Lung (tissue), 12 donors: ENCODE data around the gene CDR2. TPM values are rescaled to one million over a fixed set of nuclear protein-coding genes. Genes with fewer than 3 reads are reported as not detected.
A peak's percentile ranks its signal among the peaks of the same experiment; 100 is the strongest.
"Not testable (repeated sequence)": the region's sequence is repeated elsewhere in the genome, so short reads cannot be mapped to it uniquely, and the experiment has no call there.

Experiments used
- ATAC-seq: fragments of 200-7000 bp; cut with Tn5 transposase; one replicate; pipeline ENCODE4 v1.9.1; 2020; ENCODE audit warnings: moderate number of reproducible peaks; ENCODE audit not compliant: insufficient read depth, low FRiP score
- DNase-seq, 3 donors: peaks; one replicate each; pipeline ENCODE4 v3.0.0-alpha.2; 2013 to 2017
- H3K27ac ChIP-seq, 2 donors: one replicate each; pipeline ENCODE4 v1.5.1; 2013; ENCODE audit warnings: mild to moderate bottlenecking in 2 of 2, moderate library complexity in 2 of 2, control low read depth in 1 of 2, inconsistent platforms in 1 of 2, low read depth in 1 of 2, low read length in 1 of 2
- H3K27me3 ChIP-seq, 3 donors: one replicate each; pipeline ENCODE4 v1.5.1; 2013; ENCODE audit warnings: low read length in 2 of 3; ENCODE audit not compliant: control insufficient read depth in 3 of 3, insufficient read depth in 3 of 3
- H3K36me3 ChIP-seq, 4 donors: one replicate each; pipeline ENCODE4 v1.5.1; 2013; ENCODE audit warnings: low read length in 4 of 4, mild to moderate bottlenecking in 1 of 4, moderate library complexity in 1 of 4; ENCODE audit not compliant: control insufficient read depth in 4 of 4, insufficient read depth in 4 of 4
- H3K4me1 ChIP-seq, 5 donors: one replicate each; pipeline ENCODE4 v1.5.1; 2013; ENCODE audit warnings: low read length in 5 of 5, mild to moderate bottlenecking in 2 of 5, moderate library complexity in 1 of 5; ENCODE audit not compliant: control insufficient read depth in 5 of 5, insufficient read depth in 5 of 5
- H3K4me3 ChIP-seq: one replicate; pipeline ENCODE4 v1.5.1; 2013; ENCODE audit warnings: mild to moderate bottlenecking, control low read depth, moderate library complexity
- H3K9ac ChIP-seq, 2 donors: one replicate each; pipeline ENCODE4 v1.5.1; 2013; ENCODE audit warnings: low read length in 2 of 2, control low read depth in 1 of 2; ENCODE audit not compliant: insufficient read depth in 1 of 2
- H3K9me3 ChIP-seq, 4 donors: one replicate each; pipeline ENCODE4 v1.5.1; 2013; ENCODE audit warnings: low read length in 3 of 4, mild to moderate bottlenecking in 1 of 4, moderate library complexity in 1 of 4; ENCODE audit not compliant: control insufficient read depth in 4 of 4, insufficient read depth in 3 of 4
- CTCF ChIP-seq: IDR thresholded peaks from 2 replicates; pipeline ENCODE4 v1.5.1; 2012; ENCODE audit warnings: mild to moderate bottlenecking; ENCODE audit errors: control extremely low read depth, extremely low read depth
- WGBS, 2 donors: extraction: QIAGEN DNeasy Blood & Tissue Kit; methylation state at CpG; one replicate each; pipeline ENCODE4 v1.1.7; 2013; 5-methylcytosine and 5-hydroxymethylcytosine counted together
- polyA plus RNA-seq, 2 donors: library from polyadenylated mRNA; stranded (reverse); fragments of 200-250 nt; gene quantifications; one replicate each; pipeline ENCODE4 v1.2.1, GENCODE V29; 2013
- total RNA-seq, 2 donors: library from RNA; depleted of rRNA in 1 of 2; stranded (reverse); fragments of >200 nt in 1 of 2; gene quantifications; one replicate each; pipeline ENCODE4 v1.2.1, GENCODE V29; 2014 to 2021
- donor health status: control.
- donor health status: control.
- donor health status: Bipolar disorder and iron deficiency.
- donor health status: healthy.
- donor health status: DM: yes; HTN: yes; CAD: no.

The CDR2 gene
- total and polyA plus RNA-seq, 4 donors = 11.3 to 27.0 (median 14.0) TPM

- Histone ChIP-seq H3K4me1 (peaks cover 0 to 42% (median 10%) of the 10 kb centered on the region in 5 donors), H3K27me3 (no peaks in the 10 kb centered on the region), H3K36me3 (no peaks in the 10 kb centered on the region), H3K9ac (peak overlapping the region in 1 of 2 donors; percentile 16), H3K9me3 (no peaks in the 10 kb centered on the region), H3K4me3 (peak overlapping the region; percentile 88), H3K27ac (no peak overlapping the region)
- ATAC-seq = no peak
- no peak for DNase-seq
- 41 to 58% methylated on average over 14 of the region's 14 CpGs for WGBS, 2 donors
- TF ChIP-seq CTCF = no peak
These were observed 1.3 kb downstream of the CDR2 start for GRCh38 chr16:22372882-22373661.

GRCh38 chr16:22370038-22370820, 4.2 kb downstream of the CDR2 start:
- DNase-seq (peak in 2 of 3 donors; percentile 20 to 42), ATAC-seq (no peak)
- Histone ChIP-seq H3K4me1 (peaks cover 0 to 38% (median 8%) of the 10 kb centered on the region in 5 donors), H3K27me3 (no peaks in the 10 kb centered on the region), H3K27ac (peak overlapping the region in 1 of 2 donors; percentile 43), H3K9me3 (no peaks in the 10 kb centered on the region), H3K9ac (no peak overlapping the region), H3K4me3 (no peak overlapping the region), H3K36me3 (no peaks in the 10 kb centered on the region)
- no peak for TF ChIP-seq CTCF
- 62 to 72% methylated on average over 2 of the region's 2 CpGs for WGBS, 2 donors

GRCh38 chr16:22369221-22369811, 5.1 kb downstream of the CDR2 start:
- H3K4me1 ChIP-seq = peaks cover 0 to 35% (median 6%) of the 10 kb centered on the region in 5 donors
- TF ChIP-seq CTCF = no peak

GRCh38 chr16:22368200-22368826, 6.1 kb downstream of the CDR2 start:
- 88 to 91% methylated on average over 8 of the region's 8 CpGs for WGBS, 2 donors
- not testable (repeated sequence) for H3K9ac ChIP-seq, H3K27me3 ChIP-seq, H3K27ac ChIP-seq, H3K4me3 ChIP-seq, H3K9me3 ChIP-seq, H3K36me3 ChIP-seq, ATAC-seq, DNase-seq
- peaks cover 0 to 30% (median 6%) of the 10 kb centered on the region in 5 donors for H3K4me1 ChIP-seq

More at GRCh38 chr16:22369221-22369811, 5.1 kb downstream of the CDR2 start:
- peak overlapping the region; percentile 55 to 63 for H3K27ac ChIP-seq
- no peak overlapping the region for H3K4me3 ChIP-seq
- H3K9me3 ChIP-seq = no peaks in the 10 kb centered on the region
- peaks cover 0 to 2% (median 1%) of the 10 kb centered on the region in 4 donors for H3K36me3 ChIP-seq
- WGBS, 2 donors = 38 to 39% methylated on average over 3 of the region's 3 CpGs
- DNase-seq (peak; percentile 44 to 93 (median 92)), ATAC-seq (no peak)
- no peaks in the 10 kb centered on the region for H3K27me3 ChIP-seq
- H3K9ac ChIP-seq = no peak overlapping the region
